Epithelial cell of alveolus of lung (primary cell): ENCODE measurements around the gene ZNF221. TPM values are rescaled to one million over a fixed set of nuclear protein-coding genes. Genes with fewer than 3 reads are reported as not detected.

Source experiments
- total RNA-seq: library from RNA; depleted of rRNA; stranded (reverse); fragments of >200 nt; gene quantifications from 2 replicates; pipeline ENCODE4 v1.2.1, GENCODE V29; 2015

ZNF221 gene
- 2.6 and 15.8 TPM in 2 replicates for total RNA-seq

DNA sequence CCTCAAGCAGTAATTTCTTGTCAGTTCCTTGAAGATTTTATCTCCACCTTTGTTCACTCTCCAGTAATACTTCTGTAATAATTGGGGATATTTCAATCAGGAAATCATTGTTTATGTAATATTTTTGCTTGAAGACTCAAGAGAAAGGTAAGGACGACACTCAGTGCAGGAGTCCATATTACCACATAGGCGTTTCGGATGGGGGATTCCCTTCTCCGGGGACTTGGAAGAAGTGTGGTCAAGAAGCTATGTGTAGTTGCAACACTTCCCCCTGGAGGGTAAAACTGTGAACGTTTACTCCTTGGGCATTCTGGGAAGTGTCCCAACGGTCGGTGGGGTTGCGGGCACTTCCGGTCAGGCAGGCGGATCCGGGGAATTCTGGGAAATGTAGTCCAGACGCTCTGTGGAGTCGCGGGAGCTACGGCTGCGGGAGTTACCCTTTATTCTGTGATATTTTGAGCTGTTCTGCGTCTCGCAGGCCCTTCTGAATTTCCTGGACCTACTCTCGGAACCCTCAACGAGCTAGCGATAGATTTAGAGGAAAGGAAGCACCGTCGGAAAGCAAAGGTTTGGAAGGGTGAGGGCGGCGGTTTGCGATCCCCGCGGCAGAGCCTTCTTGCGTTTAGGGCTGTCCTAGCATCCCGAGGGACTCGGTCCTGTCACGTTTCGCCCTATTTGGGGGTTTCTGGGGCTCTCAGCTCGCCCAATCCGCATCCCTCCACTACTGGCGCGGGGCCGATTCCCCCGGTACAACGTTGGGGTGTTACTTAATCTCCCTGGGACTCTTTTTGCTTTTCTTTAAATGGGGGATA, at the start of gene ZNF221:
ZNF221 (plus strand) TSS at position 395 of the 812 bp plus-strand sequence. CDS start 11,499 bp downstream, outside the sequence.

GRCh38 chr19:43934985-43935708, 15.9 kb upstream of the ZNF221 start, which contains the start of gene ZNF45:
Gene ZNF45, minus strand, starts transcription at chr19:43935282. Its CDS starts 13,097 bp downstream, at chr19:43922185.

DNA sequence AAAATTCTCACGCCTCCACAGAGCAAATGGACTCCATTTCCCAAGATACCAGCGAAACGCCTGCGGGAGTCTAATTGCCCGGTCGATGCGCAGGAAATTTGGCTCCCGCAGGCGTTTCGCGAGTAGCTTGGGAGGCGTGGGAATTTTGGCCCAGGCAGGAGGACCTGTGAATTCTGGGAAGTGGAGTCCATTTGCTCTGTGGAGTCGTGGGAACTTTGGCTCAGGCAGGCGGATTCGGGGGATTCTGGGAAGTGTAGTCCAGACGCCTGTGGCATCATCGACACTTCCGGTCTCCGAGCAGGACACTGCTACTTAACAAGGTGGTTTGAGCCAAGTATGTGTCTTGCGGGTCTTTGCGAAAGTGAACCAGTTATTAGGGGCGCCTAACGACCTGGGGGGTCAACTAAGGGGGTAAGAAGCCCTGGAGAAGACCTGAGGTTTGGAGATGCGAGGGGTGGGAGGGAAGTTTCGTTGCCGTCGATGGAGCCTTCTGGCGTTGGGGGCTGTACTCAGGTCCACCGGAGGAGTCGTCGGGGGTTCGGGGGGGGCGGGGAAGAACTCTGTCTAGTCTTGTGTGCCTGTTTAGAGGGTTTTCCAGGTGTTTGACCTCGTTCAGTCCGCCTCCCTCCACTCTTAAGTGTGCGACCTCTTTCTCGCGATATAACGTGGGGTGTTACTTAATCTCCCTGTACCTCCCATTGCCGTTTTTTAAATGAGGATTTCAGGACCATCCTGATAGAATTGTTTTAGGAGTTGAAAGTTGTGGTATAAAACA, 33.1 kb downstream of the ZNF221 start, which contains the start of gene ZNF155:
ZNF155 (plus strand) TSS at position 277 of the 775 bp plus-strand sequence. CDS start 4,356 bp downstream, outside the sequence.

DNA sequence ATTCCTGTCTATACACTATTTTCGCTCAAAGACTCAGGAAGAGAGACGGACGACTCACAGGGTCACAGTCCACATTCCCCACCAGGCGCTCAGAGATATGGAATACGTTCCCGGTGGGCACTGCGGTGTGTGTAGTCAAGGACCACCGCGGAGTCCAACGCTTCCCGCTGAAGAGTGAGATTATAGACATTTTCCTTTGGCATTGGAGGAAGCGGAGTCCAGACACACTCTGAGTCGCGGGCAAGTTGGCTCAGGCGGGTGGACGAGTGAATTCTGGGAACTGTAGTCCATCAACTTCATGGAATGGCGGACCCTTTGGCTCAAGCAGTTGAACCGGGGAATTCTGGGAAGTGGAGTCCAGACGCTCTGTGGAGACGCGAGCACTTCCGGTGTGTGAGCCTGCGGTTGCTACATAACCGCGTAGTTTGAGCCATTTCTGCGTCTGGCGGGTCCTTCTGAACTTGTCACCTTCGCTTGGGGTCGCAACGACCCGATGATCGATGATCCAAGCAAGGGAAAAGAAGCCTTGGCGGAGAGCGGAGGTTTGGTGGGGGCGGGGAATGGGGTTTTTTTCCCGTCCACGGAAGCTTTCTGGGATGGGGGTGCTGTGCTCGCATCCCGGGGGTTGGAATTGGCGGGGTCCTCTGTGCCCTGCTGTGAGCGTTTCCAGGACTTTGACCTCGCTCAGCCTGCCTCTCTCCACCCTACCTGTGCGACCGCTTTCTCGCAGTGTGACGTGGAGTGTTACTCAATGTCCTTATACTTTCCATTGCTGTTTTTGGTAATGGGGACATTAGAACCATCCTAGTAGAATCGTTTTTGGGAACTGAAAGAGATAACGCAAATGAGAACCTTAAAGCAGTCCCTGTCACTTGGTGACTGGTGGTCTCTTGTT, 51.8 kb downstream of the ZNF221 start, which contains the start of gene ZNF230:
ZNF230 (plus strand) TSS at position 392 of the 895 bp plus-strand sequence. CDS start 4,122 bp downstream, outside the sequence.

Other genes with a start within 250 kb of the ZNF221 start
- not detected in 2 replicates for gene IRGC, start 235.2 kb upstream of the ZNF221 start, total RNA-seq
- 6.9 and 16.0 TPM in 2 replicates for gene SMG9, start 196.3 kb upstream of the ZNF221 start, total RNA-seq
- 5.4 TPM in 1 of 2 replicates, not detected in the other for gene KCNN4, start 170.3 kb upstream of the ZNF221 start, total RNA-seq
- 1.3 TPM in 1 of 2 replicates, not detected in the other for gene LYPD5, start 148.8 kb upstream of the ZNF221 start, total RNA-seq
- gene ZNF283, start 123.9 kb upstream of the ZNF221 start, total RNA-seq = 2.7 and 7.1 TPM in 2 replicates
- 1.9 and 11.3 TPM in 2 replicates for gene ZNF404, start 67.3 kb upstream of the ZNF221 start, total RNA-seq
- gene ZNF45, start 15.9 kb upstream of the ZNF221 start, total RNA-seq = 7.2 and 22.8 TPM in 2 replicates
- 2.6 and 10.3 TPM in 2 replicates for gene ZNF155, start 33.0 kb downstream of the ZNF221 start, total RNA-seq
- gene ZNF230, start 51.7 kb downstream of the ZNF221 start, total RNA-seq = 2.2 and 3.7 TPM in 2 replicates
- 3.5 and 5.4 TPM in 2 replicates for gene ZNF222, start 74.2 kb downstream of the ZNF221 start, total RNA-seq
- 4.1 and 4.8 TPM in 2 replicates for gene ZNF223, start 100.8 kb downstream of the ZNF221 start, total RNA-seq
- gene ZNF284, start 120.9 kb downstream of the ZNF221 start, total RNA-seq = 2.1 and 7.8 TPM in 2 replicates
- gene ZNF224, start 143.1 kb downstream of the ZNF221 start, total RNA-seq = 8.9 and 12.3 TPM in 2 replicates
- 1.6 and 4.6 TPM in 2 replicates for gene ZNF225, start 162.2 kb downstream of the ZNF221 start, total RNA-seq
- 3.4 and 5.0 TPM in 2 replicates for gene ZNF234, start 190.3 kb downstream of the ZNF221 start, total RNA-seq
- gene ZNF226, start 213.9 kb downstream of the ZNF221 start, total RNA-seq = 11.5 and 73.9 TPM in 2 replicates